Stimulated activated CD4-positive, alpha-beta T cell treated with anti-CD3 and anti-CD28 coated beads, Interleukin-15, amount 100 ng/mL, for 1 hour (primary cell): ENCODE data around the gene GPR132.
"Not testable (repeated sequence)": the region's sequence is repeated elsewhere in the genome, so short reads cannot be mapped to it uniquely, and the experiment has no call there.

Experiments
- DNase-seq, 2 donors: peaks; one replicate each; pipeline ENCODE4 v3.0.0-alpha.2; 2020; ENCODE audit warnings: low read depth in 1 of 2, low spot score in 1 of 2

Gene GPR132

DNA sequence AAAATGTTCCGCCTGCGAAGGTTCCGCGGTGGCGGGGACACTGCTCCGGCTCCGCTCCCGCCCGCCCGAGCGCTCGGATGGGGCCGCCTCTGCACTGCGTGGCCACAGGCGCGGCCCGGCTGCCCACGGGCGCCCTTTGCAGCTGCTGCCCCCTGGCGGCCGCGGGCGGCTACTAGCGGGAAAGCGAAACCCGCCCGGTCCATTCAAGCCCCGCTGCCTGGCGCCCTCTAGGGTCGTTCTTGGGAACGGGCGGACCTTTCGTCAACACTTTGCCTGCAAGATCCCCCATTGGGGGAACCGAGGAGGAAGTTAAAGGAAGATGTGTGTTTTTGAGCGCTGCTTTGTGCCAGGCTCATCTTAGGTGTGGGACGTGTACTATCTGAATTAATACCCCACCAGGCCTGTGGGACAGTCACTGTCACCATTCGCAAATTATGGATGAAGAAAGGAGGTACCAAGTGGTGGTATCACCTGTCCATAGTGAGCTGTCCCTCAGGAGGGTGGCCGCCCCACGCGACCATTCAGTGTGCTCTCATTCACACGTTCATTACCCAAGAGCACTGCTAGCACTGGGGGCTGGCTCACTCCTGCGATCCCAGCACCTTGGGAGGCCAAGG lies 19.4 kb downstream of the GPR132 start:
- DNase-seq, result peak; percentile 89 to 90

DNA sequence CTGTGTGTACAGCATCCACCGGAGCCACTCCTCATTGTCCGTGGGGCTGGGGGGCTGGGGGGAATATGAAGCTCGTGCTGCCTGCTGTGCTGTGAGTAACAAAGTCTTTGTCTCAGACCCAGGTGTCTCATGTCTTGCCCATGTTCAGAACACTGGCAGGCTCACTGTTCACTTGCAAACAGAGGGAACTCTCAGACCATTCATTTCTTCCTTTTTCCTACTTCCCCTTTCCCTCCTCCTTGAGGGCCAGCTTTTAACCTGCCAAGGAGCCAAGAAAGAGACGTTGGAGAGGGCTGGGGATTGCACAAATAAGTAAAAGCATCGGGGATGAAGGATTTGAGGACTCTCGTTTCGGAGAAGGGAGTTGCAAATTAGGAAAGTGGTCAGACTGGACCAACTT lies 21.6 kb downstream of the GPR132 start:
- DNase-seq, result no peak

DNA sequence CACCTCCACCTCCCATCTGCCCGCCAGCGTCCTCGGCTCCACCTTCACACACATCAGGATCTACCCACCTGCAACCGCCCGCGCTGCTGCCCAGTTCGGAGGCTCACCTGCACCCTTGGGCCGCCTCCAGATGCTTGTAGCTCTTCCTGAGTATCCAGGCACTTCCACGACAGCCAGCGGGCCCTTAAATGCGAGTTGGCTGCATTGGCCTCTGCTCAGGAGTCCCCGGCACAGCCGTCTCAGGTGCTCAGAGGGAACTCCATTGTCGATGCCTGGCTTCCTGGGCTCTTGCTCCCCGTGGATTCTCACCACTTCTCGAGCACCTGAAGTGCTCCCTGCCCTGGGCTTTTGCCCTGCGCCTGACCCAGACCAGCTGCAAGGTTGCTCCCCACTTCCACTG lies 22.4 kb downstream of the GPR132 start:
- no peak for DNase-seq

DNA sequence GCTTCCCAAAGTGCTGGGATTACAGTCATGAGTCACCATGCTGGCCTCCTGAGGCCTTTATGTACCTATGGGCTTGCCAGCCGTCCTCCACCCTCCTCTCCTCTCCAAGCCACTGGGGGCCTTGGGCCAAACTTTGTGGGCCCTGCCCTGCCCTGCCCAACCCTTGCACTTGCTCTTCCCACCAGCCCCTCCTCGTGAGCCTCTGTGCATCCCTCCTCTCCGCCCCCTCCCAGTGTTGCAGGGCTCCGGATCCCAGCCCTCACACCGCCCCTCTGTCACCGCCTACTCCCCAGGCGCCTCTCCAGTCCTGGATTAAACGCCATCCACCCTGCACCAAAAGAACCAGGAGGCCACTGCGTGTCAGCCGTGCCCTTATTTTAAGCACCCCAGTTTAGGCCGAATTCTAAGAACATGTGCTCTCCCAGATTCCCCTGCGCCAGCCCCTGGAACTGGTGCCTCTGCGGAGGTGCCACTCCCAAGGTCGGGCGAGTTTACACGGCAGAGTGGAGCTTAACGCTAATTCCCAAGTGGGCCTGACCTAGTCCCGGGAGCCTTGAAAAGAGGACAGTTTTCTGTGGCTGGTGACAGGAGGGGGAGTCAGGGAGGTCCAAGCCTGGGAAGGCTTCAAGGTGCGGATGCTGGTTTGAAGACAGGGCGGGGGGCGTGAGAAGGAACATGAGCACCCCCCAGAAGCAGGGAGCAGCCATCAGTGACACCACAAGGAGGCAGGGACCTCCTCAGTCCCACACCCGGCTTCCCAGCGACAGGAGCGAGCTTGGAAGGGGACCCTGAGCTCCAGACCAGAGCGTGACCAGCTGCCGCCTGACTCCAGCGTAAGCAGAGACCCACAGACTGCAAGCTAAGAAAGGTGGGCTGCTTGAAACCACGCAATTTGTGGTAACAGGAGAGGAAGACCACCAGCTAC lies 23.1 kb downstream of the GPR132 start:
- no peak for DNase-seq

DNA sequence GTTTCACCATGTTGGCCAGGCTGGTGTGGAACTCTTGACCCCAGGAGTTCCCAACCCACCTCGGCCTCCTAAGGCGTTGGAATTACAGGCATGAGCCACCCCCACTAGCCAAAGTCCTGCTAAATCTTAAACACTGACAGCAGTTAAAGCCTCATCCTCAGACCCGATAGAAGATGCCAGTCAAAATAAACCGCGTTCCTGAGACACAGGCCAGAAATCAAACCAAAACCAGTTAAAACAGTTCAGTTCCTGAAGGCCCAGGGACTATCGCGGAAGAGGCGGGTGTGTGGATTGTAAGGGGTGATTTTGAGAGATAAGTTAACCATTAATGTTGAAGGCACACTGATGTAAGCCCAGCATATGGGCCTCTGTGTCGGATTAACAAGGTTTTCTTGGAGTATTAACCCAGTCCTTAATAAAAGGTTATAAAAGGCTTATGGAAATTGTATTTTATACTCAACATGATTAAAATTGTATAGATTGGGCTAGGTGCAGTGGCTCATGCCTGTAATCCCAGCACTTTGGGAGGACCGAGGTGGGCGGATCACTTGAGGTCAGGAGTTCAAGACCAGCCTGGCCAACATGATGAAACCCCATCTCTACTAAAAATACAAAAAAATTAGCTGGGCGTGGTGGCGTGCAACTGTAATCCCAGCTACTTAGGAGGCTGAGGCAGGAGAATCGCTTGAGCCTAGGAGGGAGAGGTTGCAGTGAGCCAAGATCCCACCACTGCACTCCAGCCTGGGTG lies 25.6 kb downstream of the GPR132 start:
- no peak for DNase-seq

DNA sequence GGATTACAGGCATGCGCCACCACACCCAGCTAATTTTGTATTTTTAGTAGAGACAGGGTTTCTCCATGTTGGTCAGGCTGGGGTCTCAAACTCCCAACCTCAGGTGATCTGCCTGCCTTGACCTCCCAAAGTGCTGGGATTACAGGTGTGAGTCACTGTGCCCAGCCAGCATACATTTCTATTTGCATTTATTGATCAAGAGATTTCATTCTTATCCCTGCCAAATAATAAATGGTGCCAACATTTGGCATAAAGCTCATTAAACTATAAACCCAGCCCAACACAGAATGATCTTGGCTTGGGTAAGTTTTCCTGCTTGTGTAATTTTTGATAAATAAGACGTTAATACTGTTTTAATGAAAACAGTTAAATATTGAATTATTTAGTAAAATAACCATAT lies 29.6 kb downstream of the GPR132 start:
- DNase-seq, result not testable (repeated sequence)

DNA sequence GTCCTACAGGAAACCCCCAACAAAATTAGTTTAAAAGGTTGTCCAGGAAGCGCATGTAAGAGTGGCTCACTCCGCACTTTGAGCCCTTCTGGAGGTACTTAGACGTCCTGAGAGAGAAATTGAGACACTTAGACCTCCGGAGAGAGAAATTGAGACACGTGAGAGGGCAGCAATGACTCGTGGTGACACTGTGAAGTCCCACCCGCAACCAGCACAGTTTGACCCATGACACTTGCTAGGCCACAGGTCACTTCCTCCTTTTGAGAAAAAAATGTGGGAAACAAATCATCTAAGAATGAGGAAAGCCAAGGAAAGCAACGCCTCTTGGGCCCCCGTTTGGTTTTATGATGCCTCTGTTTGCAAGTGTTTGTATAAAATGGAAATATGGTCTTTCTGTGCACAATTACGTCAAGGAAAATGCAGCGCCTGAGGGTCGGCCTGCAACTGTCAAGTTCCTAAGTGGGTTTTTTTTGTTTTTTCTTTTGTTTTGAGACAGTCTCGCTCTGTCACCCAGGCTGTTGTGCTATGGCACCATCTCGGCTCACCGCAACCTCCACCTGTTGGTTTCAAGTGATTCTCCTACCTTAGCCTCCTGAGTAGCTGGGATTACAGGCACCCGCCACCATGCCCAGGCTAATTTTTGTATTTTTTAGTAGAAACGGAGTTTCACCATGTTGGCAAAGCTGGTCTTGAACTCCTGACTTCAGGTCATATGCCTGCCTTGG lies 30.8 kb downstream of the GPR132 start:
- no peak for DNase-seq

DNA sequence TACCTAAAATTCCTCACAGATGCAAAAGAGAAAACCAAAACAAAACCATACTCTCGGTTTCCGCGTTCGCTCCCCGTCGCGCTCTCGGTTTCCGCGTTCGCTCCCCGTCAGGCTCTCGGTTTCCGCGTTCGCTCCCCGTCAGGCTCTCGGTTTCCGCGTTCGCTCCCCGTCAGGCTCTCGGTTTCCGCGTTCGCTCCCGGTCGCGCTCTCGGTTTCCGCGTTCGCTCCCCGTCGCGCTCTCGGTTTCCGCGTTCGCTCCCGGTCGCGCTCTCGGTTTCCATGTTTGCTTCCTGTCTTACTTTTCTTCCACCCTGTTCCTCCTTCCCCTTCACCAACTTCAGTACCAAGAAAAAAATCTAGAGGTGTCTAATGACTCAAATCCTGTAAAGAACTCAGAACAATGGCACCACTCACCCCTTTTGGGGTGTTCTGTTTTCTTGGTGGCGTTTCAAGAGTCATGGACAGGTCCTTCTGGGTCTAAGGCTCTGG lies 31.8 kb downstream of the GPR132 start:
- DNase-seq, result not testable (repeated sequence)

DNA sequence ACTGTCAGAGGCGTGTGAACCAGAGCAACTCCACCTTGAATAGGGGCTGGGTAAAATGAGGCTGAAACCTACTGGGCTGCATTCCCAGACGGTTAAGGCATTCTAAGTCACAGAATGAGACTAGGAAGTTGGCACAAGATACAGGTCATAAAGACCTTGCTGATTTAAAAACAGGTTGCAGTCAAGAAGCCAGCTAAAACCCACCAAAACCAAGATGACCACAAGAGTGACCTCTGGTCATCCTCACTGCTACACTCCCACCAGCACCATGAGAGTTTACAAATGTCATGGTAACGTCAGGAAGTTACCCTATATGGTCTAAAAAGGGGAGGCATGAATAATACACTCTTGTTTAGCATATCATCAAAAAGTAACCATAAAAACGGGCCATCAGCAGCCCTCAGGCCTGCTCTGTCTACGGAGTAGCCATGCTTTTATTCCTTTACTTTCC lies 32.8 kb downstream of the GPR132 start:
- not testable (repeated sequence) for DNase-seq

DNA sequence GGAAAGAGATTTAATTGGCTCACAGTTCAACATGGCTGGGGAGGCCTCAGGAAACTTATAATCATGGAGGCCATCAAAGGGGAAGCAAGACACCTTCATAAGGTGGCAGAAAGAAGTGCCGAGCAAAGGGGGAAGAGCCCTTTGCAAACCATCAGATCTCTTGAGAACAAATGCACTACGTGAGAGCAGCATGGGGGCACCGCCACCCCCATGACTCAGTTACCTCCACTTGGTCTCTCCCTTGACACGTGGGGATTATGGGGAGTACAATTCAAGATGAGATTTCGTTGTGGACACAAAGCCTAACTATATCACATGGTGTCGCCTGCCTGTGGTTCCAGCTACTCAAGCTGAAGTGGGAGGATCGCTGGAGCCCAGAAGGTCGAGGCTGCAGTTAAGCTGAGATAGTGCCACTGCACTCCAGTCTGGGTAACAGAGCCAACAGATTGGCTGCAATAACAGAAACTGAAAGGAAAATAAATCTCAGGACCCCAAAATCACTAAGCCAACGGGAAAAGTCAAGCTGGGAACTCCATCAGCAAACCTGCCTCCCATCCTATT lies 34.3 kb downstream of the GPR132 start:
- no peak for DNase-seq

DNA sequence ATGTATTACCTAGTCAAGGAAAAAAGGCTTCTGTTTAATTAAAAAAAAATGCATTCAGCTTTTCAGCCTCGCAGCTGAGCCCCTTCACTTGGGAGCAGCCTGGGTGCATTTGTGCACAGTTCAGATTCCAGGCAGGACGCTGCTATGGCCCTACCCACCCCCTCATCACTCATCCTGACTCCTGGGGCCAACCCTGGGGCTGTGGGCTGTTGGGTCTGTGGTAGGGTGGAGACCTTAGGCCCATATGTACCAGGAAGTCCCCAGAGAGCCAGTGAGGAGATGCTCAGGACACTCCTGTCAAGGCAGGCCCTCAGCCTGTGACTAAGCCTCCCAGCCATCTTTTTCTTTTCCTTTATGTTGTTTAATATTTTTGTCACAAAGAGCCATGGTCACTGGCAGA lies 35.0 kb downstream of the GPR132 start:
- DNase-seq, result no peak

DNA sequence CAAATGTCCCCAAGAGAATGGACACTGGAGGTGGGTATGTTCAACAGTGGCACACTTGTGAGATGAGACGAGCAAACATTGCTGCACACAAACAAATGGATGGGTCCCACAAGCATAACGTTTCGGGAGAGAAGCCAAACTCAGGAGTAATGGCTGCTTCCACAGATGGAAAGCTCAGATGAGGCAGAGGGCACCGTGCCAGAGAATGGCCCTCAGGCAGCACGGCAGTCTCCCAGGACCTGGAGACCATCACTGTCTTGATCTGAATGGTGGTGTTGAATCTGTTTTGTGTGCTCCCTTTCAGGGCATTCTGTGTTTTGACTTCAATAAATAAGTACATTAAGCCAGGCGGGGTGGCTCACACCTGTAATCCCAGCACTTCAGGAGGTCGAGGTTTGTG lies 35.8 kb downstream of the GPR132 start:
- DNase-seq, result no peak

DNA sequence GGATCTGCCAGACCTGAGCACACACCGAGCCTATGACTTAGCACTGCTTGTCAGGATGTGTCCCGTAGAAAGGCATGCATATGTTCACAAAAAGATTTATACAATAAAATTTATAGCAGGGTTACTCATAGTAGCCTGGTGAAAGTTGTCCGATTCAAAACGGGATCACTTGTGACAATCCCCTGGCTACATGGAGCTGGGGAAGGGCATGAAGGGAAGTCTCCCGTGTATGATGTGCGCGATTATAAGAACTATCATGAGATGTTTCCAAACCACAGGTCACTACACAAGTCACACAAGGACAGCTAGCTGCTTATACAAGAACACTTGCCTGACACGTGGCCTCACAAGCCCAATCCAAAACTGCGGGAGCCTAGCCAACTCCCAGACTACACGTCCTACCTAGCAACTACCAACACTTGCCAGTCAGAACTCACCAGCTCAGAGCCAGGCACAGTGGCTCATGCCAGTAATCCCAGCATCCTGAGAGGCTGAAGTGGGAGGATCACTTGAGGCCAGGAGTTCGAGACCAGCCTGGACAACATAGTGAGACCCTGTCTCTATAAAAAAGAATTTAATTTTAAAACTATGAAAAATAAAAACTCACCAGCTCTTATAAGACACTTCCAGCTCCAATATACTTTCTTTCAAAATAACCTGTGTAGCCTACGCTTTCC lies 36.8 kb downstream of the GPR132 start:
- no peak for DNase-seq

DNA sequence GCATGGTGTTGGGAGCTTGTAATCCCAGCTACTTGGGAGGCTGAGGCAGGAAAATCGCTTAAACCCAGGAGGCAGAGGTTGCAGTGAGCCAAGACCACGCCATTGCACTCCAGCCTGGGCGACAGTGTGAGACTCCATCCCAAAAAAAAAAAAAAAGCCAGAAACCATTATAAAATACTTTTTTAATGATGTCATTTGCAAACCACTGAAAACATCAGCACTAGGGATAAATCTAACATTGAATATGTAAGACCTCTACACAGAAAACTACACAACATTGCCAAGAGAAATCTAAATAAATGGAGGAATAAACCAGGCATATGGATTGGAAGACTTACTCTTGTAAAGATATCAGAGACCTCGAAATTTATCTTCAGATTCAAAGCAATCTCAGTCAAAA lies 37.5 kb downstream of the GPR132 start:
- DNase-seq, result not testable (repeated sequence)

DNA sequence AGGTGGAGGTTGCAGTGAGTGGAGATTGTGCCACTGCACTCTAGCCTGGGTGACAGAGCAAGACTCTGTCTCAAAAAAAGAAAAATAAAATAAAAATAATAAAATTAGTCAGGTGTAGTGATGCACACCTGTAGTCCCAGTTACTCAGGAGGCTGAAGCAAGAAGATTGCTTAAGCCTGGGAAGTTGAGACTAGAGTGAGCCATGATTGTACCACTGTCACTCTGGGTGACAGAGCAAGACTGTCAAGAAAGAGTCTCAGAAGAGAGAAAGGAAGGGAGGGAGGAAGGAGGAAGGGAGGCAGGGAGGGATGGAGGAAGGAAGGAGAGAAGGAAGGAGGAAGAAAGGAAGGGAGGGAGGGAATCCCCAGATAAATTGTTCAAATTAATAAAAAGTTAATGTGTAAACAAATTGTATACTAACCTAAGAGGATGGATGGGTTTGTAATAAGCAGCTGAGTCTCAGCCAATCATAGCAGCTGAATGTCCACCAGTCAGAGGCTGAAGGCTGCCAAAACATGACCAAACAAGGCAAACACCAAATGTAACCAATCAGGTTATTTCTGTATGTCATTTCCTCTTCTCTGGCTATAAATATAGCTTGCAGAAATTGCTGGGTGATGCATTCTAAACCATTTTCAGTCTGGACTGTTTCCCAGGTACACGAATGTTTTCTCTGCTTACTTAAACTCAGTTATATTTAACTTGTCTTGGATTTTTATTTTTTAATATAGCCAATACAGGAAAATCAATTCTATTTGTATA lies 38.2 kb downstream of the GPR132 start:
- no peak for DNase-seq

DNA sequence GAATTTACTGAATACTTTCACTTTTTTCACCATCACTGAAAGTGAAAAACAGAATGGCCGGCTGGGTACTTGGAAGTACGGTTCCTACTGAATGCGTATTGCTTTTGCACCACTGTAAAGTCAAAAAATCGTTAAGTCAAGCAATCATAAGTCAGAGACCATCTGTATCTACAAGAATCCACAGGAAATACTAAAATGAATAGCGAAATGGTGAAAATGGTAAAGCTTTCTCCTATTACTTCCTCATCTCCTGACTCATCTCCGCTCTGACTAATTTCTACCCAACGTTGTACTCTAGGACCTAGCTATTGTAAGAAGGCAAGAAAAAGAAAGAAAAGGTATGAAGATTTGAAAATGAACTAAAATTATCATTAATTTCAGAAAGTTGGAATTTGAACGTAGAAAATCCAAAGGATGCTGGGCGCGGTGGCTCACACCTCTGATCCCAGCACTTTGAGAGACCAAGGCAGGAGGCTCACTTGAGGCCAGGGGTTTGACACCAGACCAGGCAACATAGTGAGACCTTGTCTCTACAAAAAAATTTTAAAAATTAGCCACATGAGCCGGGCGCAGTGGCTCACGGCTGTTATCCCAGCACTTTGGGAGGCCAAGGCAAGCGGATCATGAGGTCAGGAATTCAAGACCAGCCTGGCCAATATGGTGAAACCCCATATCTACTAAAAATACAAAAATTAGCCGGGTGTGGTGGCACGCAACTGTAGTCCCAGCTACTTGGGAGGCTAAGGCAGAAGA lies 39.0 kb downstream of the GPR132 start:
- DNase-seq, result no peak

DNA sequence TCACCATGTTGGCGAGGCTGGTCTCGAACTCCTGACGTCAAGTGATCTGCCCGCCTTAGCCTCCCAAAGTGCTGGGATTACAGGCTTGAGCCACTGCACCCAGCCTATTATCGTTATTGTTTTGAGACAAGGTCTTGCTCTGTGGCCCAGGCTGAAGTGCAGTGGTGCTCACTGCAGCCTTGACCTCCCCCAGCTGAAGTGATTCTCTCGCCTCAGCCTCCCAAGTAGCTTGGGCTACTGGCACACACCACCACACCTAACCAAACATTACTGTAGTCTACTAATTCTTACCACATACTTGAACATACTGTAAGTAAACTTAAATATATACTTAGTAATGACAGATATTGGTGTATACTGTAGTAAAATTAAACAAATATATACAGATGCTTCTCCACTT lies 39.8 kb downstream of the GPR132 start:
- DNase-seq, result no peak

DNA sequence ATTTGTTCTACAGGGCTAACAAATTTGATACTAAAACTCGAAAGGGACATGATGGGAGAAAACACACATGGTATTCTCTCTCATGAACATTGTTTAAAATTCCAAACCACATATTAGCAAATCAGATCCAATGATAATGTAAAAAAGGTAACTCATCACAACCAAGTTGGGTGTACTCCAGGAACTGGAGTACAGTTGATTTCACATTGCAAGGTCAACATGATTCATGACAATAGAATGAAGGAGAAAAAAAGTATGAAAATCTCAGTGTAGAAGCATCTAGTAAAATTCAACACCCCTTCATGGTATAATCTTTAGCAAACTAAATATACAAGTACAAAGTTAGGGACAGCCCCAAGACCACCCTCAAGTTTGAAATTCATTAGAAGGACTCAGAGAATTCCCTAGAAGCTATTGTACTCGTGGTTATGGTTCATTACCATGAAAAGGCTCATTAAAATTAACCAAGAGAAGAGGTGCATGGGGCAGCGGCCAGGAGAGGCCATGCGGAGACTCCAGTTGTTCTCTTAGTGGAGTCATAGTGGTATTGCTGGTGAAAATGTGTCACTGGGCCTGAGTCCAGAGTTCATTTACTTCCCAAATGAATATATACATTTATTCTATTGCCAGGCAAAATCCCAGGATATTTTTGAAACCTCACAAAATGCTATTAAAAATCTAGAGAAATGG lies 41.3 kb downstream of the GPR132 start:
- DNase-seq, result no peak
